ENCODE data around the gene HTR1A. TPM values are rescaled to one million over a fixed set of nuclear protein-coding genes. Genes with fewer than 3 reads are reported as not detected.
A peak's percentile ranks its signal among the peaks of the same experiment; 100 is the strongest.

The HTR1A gene
- total RNA-seq, 1 donor = not detected

DNA sequence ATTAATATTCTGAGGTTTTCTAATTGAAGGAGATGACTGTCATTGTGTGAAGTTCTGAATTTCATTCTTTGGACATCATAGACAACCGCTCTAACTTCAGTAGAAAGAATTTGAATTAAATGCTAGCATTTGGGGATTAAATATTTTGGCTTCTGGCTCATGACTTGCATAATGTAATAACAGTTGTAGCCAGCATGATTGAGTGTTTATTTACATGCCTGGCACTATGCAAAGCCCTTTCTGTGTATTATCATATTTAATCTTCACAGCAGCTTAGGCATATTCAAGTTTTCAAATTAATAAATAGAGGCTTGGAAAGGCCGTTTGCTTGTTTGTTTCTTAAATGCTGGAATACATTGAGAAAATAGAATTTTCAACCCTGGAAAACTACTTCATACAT, 19.6 kb upstream of the HTR1A start:
- Histone ChIP-seq H3K27me3 (ENCODE audit: insufficient read depth, low read length) (no peaks in the 10 kb centered on the region), H3K9me3 (ENCODE audit: low read depth, low read length) (no peaks in the 10 kb centered on the region), H2AFZ (ENCODE audit: low read length) (no peak overlapping the region), H3K4me2 (ENCODE audit: insufficient read depth, low read length) (no peak overlapping the region), H3K27ac (ENCODE audit: low read depth, low read length) (no peak overlapping the region), H3K36me3 (ENCODE audit: insufficient read depth, low read length) (no peaks in the 10 kb centered on the region), H3K4me1 (ENCODE audit: insufficient read depth, low read length) (no peaks in the 10 kb centered on the region), H4K20me1 (ENCODE audit: insufficient read depth, low read length) (no peaks in the 10 kb centered on the region), H3K4me3 (ENCODE audit: insufficient read depth, low read length) (no peak overlapping the region), H3K79me2 (ENCODE audit: insufficient read depth, low read length) (no peaks in the 10 kb centered on the region)
- TF ChIP-seq, protein P1, sequence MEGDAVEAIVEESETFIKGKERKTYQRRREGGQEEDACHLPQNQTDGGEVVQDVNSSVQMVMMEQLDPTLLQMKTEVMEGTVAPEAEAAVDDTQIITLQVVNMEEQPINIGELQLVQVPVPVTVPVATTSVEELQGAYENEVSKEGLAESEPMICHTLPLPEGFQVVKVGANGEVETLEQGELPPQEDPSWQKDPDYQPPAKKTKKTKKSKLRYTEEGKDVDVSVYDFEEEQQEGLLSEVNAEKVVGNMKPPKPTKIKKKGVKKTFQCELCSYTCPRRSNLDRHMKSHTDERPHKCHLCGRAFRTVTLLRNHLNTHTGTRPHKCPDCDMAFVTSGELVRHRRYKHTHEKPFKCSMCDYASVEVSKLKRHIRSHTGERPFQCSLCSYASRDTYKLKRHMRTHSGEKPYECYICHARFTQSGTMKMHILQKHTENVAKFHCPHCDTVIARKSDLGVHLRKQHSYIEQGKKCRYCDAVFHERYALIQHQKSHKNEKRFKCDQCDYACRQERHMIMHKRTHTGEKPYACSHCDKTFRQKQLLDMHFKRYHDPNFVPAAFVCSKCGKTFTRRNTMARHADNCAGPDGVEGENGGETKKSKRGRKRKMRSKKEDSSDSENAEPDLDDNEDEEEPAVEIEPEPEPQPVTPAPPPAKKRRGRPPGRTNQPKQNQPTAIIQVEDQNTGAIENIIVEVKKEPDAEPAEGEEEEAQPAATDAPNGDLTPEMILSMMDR (IDR thresholded peaks at IDR 0.05; ENCODE audit: extremely low read depth, low read depth, low read length) = no peak
- DNase-seq (ENCODE audit: insufficient read length, low spot score, missing footprints) = no peak

DNA sequence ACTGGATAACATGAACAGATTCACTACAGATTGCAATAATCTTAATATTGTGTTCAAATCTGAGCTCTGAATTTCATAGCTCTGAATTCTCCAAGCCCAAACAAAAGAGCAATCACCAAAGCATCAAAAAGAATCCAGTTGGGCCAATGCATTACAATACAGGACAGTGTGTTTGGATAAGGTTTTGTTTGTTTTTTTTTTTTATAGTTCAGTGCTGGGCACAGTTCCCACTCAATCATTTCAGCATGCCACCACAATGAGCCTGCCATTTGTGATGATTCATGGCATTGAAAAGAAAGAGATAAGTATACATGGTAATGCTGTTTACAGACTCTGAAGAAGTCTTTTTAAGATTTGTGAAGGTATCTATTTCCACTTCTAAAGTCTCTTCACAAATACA, 1.7 kb upstream of the HTR1A start:
- Histone ChIP-seq H3K9me3 (ENCODE audit: low read depth, low read length) (no peaks in the 10 kb centered on the region), H3K27me3 (ENCODE audit: insufficient read depth, low read length) (peaks cover 2% of the 10 kb centered on the region), H3K27ac (ENCODE audit: low read depth, low read length) (no peak overlapping the region), H3K79me2 (ENCODE audit: insufficient read depth, low read length) (no peaks in the 10 kb centered on the region), H4K20me1 (ENCODE audit: insufficient read depth, low read length) (no peaks in the 10 kb centered on the region), H3K36me3 (ENCODE audit: insufficient read depth, low read length) (no peaks in the 10 kb centered on the region), H2AFZ (ENCODE audit: low read length) (no peak overlapping the region), H3K4me1 (ENCODE audit: insufficient read depth, low read length) (no peaks in the 10 kb centered on the region), H3K4me2 (ENCODE audit: insufficient read depth, low read length) (no peak overlapping the region), H3K4me3 (ENCODE audit: insufficient read depth, low read length) (no peak overlapping the region)
- TF ChIP-seq, protein P1 (IDR thresholded peaks at IDR 0.05; ENCODE audit: extremely low read depth, low read depth, low read length) = no peak
- peak; percentile 9 for DNase-seq (ENCODE audit: insufficient read length, low spot score, missing footprints)

DNA sequence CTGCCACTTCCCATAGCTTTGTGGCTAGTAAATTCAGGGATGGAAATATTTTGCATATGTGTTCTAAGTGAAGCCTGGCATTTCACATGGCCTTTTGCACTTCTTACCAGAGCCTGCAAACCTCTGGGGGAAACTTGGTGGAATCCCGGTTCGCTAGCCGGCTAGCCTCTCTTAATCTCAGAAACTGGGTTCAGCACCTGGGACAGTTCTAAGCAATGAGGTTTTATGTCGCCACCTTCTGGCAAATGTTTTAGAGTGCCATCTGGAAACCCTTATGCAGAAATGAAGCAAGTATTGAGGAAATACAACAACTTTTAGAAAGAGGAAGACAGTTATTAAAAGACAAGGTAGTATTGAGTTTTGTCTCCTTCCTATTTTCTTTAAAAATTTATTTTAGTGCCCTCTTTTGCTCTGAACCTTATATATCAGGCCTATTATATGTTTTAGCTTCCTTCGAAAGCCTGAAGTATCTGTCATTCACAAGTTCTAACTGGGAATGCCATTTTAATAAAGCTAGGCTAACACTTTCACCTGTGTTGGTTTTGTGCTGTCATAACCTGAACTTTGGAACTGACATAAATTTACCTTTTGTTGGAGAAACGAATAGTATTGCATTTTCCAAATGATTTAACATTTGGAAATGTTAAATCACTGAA, 963 bp upstream of the HTR1A start:
- peaks cover 2% of the 10 kb centered on the region for H3K27me3 ChIP-seq (ENCODE audit: insufficient read depth, low read length)
- H3K36me3 ChIP-seq (ENCODE audit: insufficient read depth, low read length) = no peaks in the 10 kb centered on the region
- no peak overlapping the region for H3K27ac ChIP-seq (ENCODE audit: low read depth, low read length)
- no peak overlapping the region for H2AFZ ChIP-seq (ENCODE audit: low read length)
- TF ChIP-seq, protein P1 (IDR thresholded peaks at IDR 0.05; ENCODE audit: extremely low read depth, low read depth, low read length) = peak; percentile 80
- peak; percentile 89 for DNase-seq (ENCODE audit: insufficient read length, low spot score, missing footprints)
- no peaks in the 10 kb centered on the region for H3K9me3 ChIP-seq (ENCODE audit: low read depth, low read length)
- H3K79me2 ChIP-seq (ENCODE audit: insufficient read depth, low read length) = no peaks in the 10 kb centered on the region
- no peaks in the 10 kb centered on the region for H3K4me1 ChIP-seq (ENCODE audit: insufficient read depth, low read length)
- no peak overlapping the region for H3K4me2 ChIP-seq (ENCODE audit: insufficient read depth, low read length)
- H4K20me1 ChIP-seq (ENCODE audit: insufficient read depth, low read length) = no peaks in the 10 kb centered on the region
- H3K4me3 ChIP-seq (ENCODE audit: insufficient read depth, low read length) = no peak overlapping the region

DNA sequence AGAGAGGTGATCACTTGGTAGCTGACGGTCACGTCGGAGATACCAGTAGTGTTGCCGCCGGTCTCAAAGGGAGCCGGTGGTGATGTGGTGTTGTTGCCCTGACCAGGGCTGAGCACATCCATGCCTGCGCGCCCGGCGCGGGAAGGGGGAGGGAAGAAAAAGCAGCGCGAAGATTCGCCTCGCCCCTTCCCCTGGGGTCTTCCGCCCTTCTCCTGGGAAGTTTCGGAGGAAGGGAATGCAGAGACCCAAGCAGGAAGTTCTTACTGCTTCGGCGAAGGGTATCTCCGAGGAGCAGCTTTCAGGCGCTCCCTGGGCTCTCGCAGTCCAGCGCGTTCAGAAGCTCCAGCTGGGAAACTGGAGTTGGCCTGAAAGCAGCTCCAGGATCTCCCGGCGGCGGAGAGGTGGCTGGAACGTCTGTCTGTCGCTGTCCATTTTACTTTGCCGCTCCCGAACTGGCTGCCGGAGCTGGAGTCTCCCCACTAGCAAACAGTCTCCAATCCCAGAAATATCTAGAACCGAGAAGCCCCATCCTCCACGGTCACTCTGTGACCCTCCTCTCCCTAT, 565 bp downstream of the HTR1A start:
- Histone ChIP-seq H4K20me1 (ENCODE audit: insufficient read depth, low read length) (no peaks in the 10 kb centered on the region), H3K4me1 (ENCODE audit: insufficient read depth, low read length) (no peaks in the 10 kb centered on the region), H3K4me2 (ENCODE audit: insufficient read depth, low read length) (no peak overlapping the region), H3K9me3 (ENCODE audit: low read depth, low read length) (no peaks in the 10 kb centered on the region), H3K27me3 (ENCODE audit: insufficient read depth, low read length) (peaks cover 2% of the 10 kb centered on the region), H3K27ac (ENCODE audit: low read depth, low read length) (no peak overlapping the region), H3K79me2 (ENCODE audit: insufficient read depth, low read length) (no peaks in the 10 kb centered on the region), H3K4me3 (ENCODE audit: insufficient read depth, low read length) (no peak overlapping the region), H2AFZ (ENCODE audit: low read length) (no peak overlapping the region), H3K36me3 (ENCODE audit: insufficient read depth, low read length) (no peaks in the 10 kb centered on the region)
- peak; percentile 63 for DNase-seq (ENCODE audit: insufficient read length, low spot score, missing footprints)
- TF ChIP-seq, protein P1 (IDR thresholded peaks at IDR 0.05; ENCODE audit: extremely low read depth, low read depth, low read length) = no peak
